ENCODE results near the gene TPPP.

Gene TPPP

GRCh38 chr5:610011-610743 is 83.0 kb downstream of the TPPP start:
- DNase-seq (ENCODE audit: low read depth in 1 of 2, low spot score in 1 of 2) = no peak

Data from activated CD4-positive, alpha-beta T cell treated with anti-CD3 and anti-CD28 coated beads, Interleukin-2, amount 50 U/mL, for 24 hours (primary cell).